H1 (cell line): ENCODE measurements around the gene CRADD.

Experiments
- CTCF ChIP-seq, 3 experiments: IDR thresholded peaks; 1 replicate in 2 of 3; 2 replicates in 1 of 3; pipeline versions ENCODE4 v1.5.1 to v1.6.1; 2011; ENCODE audit warnings: low read length in 3 of 3, mild to moderate bottlenecking in 3 of 3, inconsistent platforms in 2 of 3, low read depth in 1 of 3, moderate library complexity in 1 of 3; ENCODE audit not compliant: insufficient read depth in 1 of 3; ENCODE audit errors: control extremely low read depth in 1 of 3
- EZH2 ChIP-seq: fragments of 200-600 bp; sonication (generic); IDR thresholded peaks from 2 replicates; pipeline ENCODE4 v1.7.1; 2012; ENCODE audit warnings: low read depth, mild to moderate bottlenecking, moderate library complexity, low read length, inconsistent platforms; ENCODE audit not compliant: severe bottlenecking
- MAX ChIP-seq: IDR thresholded peaks from 2 replicates; pipeline ENCODE4 v1.6.1; 2012; ENCODE audit warnings: inconsistent platforms
- POLR2A ChIP-seq, 2 experiments: IDR thresholded peaks; 1 replicate in 1 of 2; 2 replicates in 1 of 2; pipeline ENCODE4 v1.6.1; 2011; ENCODE audit warnings: low read depth in 2 of 2, low read length in 2 of 2, mild to moderate bottlenecking in 2 of 2; ENCODE audit errors: control extremely low read depth in 1 of 2
- RBBP5 ChIP-seq: IDR thresholded peaks from 2 replicates; pipeline ENCODE4 v1.7.1; 2012; ENCODE audit warnings: low read depth, mild to moderate bottlenecking, inconsistent platforms, low read length, moderate library complexity, borderline replicate concordance
- RFX5 ChIP-seq: IDR thresholded peaks from 2 replicates; pipeline ENCODE4 v1.6.1; 2011; ENCODE audit warnings: low read depth, low read length, improper control_type of control experiment, borderline replicate concordance
- RXRA ChIP-seq: IDR thresholded peaks from 2 replicates; pipeline ENCODE4 v1.6.1; 2011; ENCODE audit warnings: low read depth, mild to moderate bottlenecking, low read length, moderate library complexity; ENCODE audit not compliant: insufficient read depth

GRCh38 chr12:93788853-93789252 lies 111.7 kb downstream of the CRADD start:
- no peak for TF ChIP-seq RXRA
- TF ChIP-seq RFX5, result no peak
- no peak for TF ChIP-seq MAX
- TF ChIP-seq POLR2A (IDR thresholded peaks at IDR 0.05; ENCODE audit: control extremely low read depth in 1 of 2, low read depth in 2 of 2, low read length in 2 of 2), result no peak
- no peak for TF ChIP-seq CTCF (IDR thresholded peaks at IDR 0.05; ENCODE audit: control extremely low read depth in 1 of 3, insufficient read depth in 1 of 3, low read depth in 1 of 3, low read length in 3 of 3)
- TF ChIP-seq RBBP5, result no peak
- no peak for TF ChIP-seq EZH2
